Measurements from ENCODE around the gene LHX2. TPM values are rescaled to one million over a fixed set of nuclear protein-coding genes. Genes with fewer than 3 reads are reported as not detected.

The LHX2 gene
- total RNA-seq, 1 experiment from 2014 or later = 5.7 TPM

DNA sequence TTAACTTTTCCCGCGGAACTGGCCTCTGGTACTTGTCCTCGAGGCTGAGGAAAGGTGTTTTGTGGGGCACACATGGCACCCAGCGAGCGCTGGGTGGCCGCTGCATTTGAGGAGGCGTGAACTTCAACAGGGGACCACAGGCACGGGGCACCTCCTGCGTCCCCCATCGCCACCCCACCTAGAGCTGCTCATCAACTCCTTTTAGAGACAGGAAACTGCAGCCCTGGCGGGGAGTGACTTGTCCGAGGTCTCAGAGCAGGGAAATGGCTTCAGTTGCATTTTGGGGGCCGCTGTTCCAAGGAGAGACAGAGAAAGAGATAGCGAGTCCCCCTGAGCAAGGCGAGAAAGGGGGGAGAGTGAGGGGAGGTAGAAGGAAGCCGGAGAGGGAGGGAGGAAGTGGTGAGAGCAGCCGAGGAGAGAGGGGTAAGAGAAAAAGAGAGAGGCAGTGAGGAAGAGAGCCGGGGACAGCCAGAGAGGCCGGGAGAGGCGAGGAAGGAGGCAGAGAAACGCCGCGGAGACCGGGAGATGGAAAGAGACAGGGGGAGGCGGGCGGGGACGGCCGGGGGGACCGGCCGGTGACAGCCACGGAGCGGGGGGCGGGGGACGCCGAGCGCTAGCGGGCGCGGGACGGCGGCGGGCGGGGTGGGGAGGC, 12.5 kb upstream of the LHX2 start:
- peak; percentile 34 for DNase-seq (ENCODE audit: low read depth)

DNA sequence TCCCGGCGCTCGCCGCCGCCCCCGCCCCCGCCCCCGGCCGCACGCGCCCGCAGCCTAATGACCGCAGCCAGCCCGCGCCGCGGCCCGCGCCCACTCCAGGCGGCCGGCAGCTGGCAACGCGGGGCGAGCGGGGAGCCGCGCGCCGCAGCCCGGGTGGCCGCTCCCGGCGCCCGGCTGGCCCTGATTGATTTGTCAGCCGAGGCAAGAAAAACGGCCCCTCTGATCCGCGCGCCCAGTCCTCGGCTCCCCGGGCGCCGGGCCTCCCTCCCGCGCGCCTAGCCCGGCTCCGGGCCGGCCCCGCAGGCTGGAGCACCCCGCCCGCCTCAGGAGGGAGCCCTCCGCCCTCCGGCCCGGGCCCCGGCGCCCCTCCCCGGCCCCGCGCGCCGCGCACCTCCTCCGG, 11.9 kb upstream of the LHX2 start:
- no peak for DNase-seq (ENCODE audit: low read depth)

DNA sequence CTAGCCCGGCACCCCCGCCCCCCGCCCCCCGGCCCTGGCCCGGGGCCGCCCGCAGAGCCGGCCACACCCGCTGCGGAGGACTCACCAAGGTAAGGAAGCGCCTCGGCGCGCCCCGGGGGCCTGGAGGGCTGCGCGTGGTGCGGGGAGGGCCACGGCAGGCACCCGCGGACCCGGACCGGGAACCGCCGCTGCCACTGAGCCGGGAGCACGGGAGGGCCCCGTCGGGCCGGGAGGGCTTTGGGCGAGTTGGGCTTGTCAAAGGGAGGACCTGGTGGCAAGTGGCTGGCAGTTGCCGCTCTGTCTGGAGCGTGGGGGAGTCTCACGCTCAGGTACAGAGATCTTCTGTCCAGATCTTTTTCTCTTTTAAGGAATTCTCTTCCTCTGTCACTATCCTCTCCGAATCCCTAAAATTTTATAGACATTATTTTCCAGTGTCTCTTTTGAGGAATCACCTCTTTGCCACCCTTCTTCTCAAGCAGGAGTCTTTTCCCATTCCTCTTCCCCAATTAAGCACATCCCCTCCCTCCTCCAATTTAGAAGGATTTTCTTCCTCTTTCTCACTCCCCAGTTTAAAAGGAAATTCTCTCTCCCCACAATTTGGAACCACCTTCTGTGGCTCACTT, 11.3 kb upstream of the LHX2 start:
- DNase-seq (ENCODE audit: low read depth) = no peak

DNA sequence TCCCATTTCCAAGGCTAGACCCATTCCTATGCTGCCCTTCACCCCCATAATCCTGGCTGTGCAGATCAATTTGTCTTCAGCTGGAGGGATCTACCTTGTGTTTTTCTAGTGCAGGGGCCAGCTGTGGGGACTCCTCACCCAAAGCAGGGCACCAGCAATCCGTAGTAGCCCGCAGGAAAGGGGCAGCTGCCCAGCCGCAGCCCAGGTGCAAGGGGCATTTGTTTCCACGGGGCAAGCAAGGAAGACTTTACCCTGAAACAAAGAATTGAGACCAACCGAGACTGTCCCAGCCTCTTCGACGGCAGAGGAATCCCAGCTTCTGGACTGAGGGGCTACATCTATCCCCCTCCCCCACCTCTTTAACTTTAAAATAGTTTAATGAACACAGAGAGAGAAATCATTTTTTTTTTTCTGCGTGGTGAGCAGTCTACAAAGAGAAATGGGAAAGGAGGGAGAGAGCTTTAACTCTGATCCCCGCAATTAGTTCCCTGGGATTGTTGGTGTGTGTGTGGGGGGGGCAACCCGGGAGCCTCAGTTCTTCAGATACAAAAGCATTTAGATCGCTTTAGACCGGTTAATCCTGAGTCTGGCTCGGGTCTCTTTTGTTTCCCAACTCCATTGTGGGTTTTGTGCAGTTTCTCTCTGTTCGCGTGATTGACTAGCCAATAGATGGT, 10.6 kb upstream of the LHX2 start:
- no peak for DNase-seq (ENCODE audit: low read depth)

DNA sequence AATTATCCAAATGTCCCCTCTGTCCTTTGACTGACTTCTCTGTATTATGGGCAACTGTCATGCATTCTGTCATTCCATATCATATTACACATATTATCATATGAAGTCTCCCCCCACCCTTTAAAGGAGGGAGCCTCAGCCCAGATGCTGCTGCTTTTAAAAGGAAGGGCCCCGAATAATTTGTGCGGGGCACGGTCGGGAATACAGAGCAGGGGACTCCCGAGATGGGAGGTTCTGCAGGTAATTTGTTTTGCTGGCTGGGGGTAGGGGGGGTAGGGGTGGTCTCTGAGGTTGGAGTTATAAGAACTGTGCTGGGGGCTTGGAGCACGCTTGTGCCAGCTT, 10.1 kb upstream of the LHX2 start:
- DNase-seq (ENCODE audit: low read depth) = no peak

DNA sequence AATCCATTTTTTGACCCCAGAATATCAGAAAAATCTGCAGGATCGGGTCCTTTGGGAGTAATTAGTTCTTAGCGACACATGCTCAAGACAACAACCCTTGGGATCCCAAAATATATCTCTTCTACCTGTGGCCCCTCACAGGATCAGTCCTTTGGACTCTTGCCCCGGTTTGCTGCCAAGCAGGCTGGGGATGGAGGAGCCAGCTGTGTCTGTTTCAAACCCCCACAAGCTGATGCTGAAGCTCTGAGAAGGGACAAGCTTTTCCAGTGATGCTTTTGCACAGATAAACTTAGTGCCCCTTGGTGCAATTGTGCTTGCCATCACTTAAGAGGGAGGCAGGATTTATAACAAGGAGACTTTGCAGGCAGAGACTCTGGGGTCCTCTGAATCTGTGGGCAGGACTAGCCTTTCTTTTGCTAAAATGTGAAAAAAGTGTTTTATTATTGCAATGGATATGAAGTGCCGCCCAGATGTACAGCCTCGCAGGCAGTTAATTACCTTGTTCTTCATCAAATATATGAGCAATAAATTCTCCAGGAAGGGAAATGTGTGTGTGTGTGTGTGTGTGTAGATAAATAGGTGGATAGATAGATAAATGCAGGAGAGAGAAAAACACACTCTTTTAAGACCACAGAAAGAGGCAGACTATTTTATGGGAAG, 9.6 kb upstream of the LHX2 start:
- no peak for DNase-seq (ENCODE audit: low read depth)

DNA sequence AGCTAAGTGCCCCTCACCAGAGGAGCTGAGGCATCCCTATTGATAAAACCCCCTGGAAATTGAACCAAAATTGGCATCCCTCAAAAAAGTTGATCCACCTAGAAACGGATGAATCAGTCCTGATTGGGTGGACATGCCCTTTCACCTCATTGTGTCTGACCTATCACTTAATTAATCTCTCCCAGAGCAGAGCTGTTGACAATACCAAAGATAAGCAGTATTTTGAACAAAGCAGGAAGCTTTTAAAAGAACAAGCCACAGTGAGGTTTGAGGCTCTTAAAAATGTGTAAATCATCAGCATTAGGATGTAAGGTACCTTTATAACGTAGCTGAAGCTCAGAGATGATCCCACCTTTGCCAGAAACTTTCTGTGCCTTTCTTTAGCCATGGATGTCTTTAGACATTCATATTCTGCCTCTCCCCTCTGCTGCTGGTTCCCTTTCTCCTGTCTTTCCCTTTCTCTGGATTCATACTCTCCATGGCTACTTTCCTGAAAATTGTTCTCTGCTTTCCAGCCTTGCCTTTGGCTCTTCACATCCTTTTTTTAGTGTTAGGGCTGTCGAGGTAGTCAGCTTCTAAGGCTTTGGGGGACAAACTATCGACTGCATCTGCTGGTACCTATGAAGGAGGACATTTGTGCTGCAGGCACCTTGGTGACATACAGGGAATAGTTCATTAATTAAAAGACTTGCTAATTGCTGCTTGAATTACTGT, 7.8 kb upstream of the LHX2 start:
- no peak for DNase-seq (ENCODE audit: low read depth)

DNA sequence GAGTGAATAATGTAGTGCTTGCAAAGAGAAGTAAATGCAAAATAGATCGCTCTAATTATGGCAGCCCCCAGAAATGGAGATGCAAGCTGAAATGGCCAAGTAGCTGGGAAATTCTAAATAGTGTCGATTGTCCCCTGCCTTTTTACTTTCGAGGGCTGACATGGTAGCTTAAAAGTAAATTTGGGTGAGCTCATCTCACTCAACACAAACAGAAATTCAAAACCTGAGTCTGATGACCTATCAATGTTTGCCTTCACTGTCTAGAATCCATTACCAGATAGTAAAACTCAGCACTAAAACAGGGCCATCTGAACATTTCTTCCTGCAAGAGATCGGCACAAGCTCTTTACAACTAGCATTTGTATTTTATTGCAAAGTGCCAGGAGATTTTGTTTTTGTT, 7.0 kb upstream of the LHX2 start:
- no peak for DNase-seq (ENCODE audit: low read depth)

DNA sequence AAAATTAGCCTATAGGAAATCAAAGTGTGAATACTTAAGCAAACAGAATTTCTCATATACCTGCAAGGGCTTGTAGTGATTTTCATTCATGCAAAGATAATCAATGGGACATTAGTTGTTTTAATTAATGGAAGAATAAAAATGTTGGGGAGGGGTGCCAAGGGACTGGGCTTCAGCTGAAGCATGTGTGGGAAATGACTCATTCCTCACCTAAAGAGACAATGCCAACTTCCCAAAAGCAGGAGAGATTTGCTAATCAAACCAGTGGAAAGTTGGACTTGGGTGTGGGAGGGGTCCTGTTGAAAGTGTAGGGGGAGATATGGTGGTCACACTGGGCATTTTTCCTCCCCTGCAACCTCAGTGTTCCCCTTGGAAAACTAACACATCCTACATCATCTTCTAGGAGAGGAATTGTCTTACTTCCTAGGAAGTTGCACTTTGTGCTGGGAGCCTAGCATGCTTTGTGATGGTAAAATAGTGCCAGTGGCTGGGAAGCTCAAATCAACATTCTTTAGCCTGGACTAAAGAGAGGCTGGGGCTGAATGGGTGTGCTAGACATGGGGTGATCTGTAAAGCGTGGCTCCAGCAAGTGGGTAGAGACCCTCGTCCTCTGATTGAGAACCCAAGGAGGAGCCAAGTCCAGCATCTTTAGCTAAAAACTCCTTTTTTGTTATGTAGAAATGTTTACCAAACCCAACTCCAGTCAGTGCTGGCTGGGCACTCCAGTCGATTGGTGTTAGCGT, 6.4 kb upstream of the LHX2 start:
- DNase-seq (ENCODE audit: low read depth) = no peak

DNA sequence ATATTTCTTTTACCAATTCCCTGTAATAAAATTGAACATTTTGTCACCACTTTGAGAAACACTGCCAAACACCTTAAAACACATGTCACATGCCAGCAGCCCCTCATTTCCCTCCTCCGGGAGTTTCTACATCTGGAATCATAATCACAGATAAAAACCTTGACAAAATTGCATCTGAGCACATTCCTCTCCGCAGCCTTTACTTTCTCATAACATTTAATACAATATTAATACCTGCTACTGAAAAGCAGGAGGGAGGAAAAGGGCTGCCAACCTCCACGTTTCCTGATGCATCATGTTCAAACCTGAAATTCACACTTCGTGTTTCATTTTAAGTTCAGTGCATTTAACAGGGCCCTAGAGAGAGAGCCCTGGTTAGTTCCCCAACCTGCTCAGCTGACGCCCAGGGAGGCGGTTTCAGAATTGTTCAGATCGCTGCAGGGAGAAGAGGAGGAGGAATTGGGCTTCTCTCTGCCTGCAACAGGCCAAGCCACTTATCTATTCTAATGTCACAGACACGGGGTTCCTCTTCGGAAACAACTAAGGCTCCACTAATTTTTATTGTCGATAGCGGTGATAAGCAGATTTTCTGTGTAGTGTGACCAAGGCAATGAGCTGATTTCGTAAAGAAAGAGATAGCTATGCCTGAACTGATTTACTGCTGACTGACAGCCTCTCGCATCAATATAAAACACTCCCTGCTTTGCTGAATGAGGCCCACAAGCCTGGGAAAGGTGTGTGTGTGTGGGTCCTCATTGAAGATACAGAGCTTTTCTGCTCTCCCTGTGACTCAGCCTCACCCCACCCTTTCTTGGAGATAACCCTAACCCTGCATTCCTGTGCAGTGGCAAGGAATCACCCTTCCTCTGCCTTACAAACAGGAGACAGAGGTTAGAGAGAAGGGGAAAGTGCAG, 4.9 kb upstream of the LHX2 start:
- DNase-seq (ENCODE audit: low read depth) = peak; percentile 41

DNA sequence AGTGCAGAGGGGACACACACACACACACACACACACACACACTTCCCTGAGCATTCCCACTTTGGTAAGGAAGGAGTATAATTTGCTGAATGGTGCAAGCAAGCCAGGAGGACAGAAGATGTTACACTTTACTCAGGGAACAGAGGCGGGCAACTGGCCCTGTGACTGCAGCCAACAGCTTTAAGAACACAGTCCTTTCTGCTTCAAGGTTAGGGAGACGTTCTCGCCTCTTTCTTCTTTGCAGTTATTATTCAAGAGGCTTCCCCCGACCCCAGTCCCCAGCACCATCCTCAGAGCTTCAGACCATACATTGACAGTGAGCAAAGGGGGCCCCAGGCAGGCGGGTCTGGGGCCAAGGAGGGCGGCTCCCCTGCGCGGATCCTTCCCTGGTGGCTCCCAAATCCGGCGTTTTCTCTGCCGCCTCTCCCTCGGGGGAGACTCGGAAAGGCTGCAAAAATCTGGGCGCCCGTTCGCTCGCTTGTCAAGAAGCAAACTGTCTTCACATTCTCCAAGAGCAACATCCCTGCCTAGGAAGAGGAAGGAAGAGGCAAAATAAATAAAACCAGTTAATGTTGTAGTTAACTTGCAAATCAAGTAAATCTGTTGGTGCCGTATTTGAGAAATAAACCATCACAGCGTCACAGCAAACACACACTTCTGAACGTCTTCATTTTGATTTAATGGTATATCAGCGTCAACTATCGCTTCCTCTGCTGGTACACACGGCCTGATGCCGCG, 3.8 kb upstream of the LHX2 start:
- no peak for DNase-seq (ENCODE audit: low read depth)

DNA sequence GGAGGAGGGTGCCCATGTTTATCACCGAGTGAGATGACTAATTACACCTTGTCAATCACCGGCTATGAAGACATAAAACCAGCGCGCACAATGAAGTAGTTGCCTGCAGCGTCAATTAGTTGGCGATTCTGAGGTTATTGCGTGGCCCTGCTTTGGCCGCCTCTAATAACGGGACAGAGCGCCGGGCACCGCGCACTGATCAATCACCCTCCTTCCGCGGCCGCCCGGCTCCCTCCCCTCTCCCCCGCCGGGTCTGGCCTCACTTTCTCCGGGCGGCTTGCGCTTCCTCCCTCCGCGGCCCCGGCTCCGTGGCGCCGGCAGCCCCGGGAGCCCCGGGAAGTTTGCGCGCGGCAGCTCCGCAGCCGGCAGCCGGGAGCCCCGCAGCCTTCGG, 3.3 kb upstream of the LHX2 start:
- peak; percentile 39 for DNase-seq (ENCODE audit: low read depth)

DNA sequence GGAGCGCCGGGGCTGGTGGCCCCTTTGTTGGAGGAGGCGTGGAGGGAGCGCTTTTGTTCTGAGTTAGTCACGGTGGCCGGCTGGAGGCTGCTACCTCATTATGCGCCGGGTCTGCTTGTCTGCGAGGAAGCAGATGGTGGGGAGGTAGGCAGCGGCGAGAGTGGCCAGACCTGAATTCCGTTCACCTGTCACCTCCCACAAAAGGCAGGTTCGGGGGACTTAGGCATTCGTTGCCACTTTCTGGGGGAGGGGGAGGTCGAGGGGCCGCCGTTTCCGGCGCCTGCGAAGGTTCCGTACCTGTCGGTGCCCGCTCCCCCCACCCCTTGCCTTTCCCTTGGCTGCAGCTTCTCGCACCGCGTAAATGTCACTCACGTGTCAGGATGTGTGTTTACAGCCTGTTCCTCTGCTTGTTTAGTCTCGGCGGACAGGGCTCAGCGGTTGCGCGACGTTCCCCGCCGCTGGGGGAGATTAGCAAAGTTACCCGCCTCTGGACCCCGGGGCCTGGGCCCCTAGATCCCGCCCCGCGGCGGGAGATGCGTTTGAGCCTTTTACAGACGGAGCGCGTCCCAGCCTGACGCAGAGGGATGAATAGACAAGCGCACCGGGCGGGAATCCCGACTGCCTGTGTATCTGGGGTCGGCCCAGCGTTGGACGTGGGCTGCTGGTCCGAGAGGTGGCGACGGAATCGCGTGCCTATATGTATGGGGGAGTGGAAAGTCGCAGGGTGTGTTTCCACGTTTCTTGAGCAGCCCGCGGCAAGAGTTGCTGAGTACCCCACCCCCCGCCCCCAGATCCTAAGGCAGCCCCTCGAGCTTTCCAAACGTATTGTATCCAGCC, 2.7 kb upstream of the LHX2 start:
- DNase-seq (ENCODE audit: low read depth) = peak; percentile 64

DNA sequence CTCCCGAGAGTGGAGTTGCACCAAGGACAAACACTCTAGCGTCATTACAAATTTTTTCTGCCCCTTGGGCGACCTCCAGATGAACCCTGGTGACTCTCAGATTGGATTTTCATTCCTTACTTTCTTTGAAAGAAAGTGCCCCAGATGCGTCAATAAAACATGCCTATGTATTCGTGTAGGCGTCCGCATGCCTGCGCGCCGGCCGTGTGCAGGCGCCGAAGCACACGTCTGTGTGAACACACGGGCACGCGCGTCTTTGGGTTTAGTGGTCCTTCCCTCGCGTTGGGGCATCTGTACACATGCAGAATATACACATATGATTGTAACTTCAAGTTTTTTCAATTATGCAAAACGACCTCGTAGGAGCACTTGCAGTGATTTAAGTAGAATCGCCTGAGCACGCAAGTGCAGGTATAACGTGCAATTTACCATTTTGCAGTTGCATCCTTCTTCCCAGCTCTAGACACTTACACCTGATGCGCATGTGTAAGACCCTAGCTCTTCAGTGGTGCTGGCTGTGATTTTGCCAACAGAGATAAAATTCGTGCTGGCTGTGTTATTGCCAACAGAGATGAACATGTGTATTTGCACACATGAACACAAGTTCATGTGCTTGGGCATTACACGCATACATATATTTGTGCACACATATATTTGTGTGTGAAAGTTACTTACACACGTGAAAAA, 1.9 kb upstream of the LHX2 start:
- DNase-seq (ENCODE audit: low read depth) = no peak

DNA sequence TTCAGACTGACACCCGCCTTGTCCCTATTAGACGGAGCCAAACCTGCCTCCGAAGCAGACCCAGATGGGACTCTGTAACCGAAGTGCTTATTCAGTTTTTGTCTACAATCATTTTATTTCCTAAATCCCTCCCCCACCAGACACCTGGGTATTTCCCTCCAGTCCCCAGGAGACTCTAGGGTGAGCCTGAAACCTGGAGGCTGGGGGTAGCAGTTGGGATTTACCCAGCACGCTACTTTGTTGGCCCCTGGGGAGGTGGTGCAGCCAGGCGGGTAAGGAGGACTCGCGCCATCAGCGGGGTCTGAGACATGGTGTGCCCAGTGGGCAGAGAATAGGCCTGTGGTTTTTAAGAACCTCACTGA, 1.3 kb upstream of the LHX2 start:
- no peak for DNase-seq (ENCODE audit: low read depth)

DNA sequence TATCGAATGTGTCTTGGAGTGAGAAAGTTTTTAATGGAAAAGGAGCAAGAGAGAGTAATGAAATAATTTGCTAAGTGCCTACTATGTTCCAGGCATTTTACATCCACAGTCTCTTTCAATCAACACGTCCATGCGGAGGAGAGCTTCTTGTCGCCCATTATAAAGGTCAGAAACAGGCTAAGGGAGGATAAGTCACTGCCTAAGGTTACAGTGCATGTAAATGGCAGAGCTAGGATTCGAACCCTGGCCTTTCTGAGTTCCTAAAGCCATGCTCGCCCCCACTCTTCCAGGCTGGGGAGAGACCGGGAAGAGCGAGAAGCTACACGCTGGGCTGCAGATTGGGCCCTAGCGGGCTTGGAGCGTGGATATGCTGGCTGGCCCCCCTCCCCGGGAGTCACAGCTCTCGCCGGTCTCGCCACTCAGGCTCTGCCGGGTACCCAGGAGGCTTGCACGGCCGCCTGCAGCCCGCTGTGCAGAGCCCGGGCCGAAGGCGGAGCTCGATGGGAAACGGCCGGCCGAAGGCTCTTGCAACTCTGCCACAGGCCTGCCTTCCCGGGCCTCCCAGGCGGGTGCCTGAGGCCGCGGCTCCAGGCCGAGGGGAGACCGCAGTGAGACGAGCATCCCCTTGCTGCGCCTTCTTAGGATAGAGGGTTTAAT, 775 bp upstream of the LHX2 start:
- DNase-seq (ENCODE audit: low read depth) = peak; percentile 84

DNA sequence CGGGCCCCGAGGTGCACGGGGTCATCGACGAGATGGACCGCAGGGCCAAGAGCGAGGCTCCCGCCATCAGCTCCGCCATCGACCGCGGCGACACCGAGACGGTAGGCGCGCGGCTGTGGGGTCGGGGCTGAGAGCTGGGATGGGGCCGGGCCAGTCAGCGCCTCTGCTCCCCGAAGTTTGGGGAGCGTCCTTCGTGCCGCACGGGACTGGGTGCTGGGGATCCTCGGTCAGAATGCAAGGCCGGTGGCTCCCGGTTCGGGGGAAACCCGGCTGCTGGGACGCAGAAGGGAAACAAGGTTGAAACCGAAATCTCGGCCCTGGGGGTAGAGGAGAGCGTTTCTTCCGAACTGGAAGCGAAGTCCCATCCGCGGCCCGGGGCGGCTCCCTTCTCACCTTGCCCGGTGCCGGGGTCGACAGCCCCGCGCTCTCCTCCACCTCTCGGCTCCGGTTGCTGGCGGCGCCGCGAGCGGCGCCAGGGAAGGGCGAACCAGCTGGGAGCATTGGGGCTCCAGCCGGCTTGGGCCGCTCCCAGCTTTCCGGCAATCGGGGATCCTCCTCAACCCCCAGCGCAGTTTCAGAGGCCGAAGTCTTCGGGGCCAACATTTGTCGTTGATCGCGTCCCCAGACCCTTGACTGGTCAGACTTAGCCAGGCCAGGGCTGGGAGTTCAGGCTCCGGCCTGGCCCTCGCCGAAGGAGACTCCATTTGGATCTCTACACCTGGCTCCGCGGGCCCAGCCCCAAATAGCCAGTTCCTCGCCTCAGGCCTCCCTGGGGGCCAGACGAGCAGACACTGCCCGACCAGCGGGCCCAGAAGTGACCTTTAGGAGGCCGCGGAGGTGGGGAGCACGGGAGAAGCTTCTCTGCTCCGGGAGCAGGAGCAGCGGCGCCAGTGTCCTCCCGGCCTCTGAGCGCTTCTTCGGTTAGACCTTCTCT, 1.1 kb downstream of the LHX2 start:
- peak; percentile 37 for DNase-seq (ENCODE audit: low read depth)

Measured in Daoy (cell line).